GM12873 (cell line): ENCODE data around the gene DEPDC7.

Source experiments
- TF ChIP-seq, protein P1 (sequence below): IDR thresholded peaks from 2 replicates; pipeline ENCODE4 v1.5.1; 2012; ENCODE audit warnings: low read depth, mild to moderate bottlenecking, moderate library complexity, low read length, control low read depth; ENCODE audit not compliant: insufficient read depth; ENCODE audit errors: missing control alignments

The DEPDC7 gene

DNA sequence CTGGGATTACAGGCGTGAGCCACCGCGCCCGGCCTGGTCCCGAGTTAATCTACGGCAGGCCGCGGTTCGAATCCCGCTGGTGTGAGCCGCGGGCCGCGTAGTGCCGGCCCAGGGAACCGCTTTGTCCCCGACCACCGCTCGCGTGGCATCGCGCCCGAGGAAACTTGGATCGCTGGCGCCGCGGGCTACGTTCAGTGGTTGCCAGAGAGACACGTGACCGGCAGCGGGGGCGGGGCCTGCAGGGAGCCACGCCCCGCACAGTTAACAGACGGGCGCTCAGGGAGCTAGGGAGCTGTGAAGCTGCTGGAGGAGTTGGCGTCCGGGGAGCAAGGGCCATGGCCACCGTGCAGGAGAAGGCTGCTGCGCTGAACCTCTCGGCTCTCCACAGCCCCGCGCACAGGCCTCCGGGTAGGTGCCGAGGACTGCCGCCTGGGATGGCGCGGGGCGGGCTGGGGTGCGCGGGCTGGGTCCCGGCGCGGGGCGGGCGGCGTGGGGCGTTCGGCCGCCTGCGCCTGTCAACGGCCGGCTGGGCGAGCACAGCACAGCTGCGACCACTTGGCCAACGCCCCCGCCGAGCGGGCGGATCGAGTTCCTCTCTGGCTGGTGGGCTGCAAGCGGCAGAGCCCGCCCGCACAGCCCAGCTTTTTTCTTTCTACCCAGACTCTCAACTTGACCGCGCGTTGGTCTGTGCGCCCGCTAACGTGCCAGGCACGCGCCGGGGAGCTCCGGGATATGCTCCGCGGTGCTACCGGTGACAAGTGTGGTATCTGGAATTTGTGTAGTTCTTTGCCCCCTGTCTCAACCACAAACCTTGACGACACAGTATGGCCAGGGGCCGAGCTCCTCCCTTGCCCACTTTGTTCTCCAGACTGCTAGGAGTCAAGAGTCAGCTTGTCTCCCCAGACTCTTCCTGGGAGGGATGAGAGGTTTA is at the start of gene DEPDC7:
TSS of gene DEPDC7 (plus strand) at position 258 of the 931 bp plus-strand sequence. CDS start at position 336, 78 bp downstream.
- TF ChIP-seq, protein P1, sequence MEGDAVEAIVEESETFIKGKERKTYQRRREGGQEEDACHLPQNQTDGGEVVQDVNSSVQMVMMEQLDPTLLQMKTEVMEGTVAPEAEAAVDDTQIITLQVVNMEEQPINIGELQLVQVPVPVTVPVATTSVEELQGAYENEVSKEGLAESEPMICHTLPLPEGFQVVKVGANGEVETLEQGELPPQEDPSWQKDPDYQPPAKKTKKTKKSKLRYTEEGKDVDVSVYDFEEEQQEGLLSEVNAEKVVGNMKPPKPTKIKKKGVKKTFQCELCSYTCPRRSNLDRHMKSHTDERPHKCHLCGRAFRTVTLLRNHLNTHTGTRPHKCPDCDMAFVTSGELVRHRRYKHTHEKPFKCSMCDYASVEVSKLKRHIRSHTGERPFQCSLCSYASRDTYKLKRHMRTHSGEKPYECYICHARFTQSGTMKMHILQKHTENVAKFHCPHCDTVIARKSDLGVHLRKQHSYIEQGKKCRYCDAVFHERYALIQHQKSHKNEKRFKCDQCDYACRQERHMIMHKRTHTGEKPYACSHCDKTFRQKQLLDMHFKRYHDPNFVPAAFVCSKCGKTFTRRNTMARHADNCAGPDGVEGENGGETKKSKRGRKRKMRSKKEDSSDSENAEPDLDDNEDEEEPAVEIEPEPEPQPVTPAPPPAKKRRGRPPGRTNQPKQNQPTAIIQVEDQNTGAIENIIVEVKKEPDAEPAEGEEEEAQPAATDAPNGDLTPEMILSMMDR: no peak

DNA sequence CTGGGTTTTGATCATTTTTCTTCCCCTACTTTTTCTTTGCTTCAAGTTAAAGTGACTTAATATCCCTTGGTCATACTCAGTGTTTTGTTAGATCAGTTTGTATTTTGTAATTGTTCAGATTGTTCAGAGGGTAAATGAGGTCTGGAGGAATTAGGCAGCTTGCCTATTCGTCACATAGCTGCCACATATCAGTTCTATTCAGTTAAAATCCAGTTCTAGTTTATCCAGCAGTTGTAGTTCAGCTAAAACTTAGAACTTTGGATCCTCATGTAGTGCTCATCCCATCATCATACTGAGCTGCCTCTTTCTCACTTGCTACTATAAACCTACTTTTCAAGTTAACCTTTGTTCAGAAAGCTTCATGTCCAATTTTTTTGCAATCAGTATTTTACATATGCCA is 47.1 kb upstream of the DEPDC7 start:
- TF ChIP-seq, protein P1: no peak

DNA sequence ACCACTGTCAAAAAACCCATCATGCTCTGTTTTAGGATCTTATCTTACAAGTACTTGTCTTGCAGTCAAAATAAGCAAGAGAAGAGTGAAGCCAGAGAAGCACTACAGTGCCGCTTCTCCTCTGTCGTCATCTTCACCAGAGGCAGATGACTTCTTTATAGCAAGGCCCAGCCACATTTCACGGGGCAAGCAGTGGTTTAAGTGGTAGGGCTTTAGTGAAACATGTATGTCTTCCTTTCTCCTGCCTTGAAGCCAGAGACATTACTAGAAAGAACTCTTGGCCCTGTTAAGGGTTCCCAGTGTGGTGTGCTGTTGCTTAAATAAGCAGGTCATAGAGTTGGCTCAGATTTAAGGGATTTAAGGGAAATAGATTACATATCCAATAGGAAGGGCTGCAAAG is 42.9 kb upstream of the DEPDC7 start:
- TF ChIP-seq, protein P1: no peak

DNA sequence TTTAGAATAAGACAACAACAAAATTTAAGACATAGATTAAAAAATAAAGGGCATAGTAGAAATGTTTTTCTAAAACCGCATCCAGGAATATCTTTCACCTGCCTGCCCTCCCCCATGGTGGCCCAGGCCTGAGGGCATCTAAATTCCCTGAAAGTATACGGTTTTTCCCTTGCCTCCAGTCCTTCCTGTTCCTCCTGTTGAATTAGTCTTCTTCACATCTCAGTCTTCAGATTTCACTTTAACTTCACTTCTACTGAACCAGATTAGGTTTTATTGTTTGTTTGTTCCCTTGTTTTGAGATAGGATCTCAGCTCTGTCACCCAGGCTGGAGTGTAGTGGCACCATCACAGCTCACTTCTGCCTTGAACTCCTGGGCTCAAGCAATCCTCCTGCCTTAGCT is 33.1 kb upstream of the DEPDC7 start:
- TF ChIP-seq, protein P1: no peak

DNA sequence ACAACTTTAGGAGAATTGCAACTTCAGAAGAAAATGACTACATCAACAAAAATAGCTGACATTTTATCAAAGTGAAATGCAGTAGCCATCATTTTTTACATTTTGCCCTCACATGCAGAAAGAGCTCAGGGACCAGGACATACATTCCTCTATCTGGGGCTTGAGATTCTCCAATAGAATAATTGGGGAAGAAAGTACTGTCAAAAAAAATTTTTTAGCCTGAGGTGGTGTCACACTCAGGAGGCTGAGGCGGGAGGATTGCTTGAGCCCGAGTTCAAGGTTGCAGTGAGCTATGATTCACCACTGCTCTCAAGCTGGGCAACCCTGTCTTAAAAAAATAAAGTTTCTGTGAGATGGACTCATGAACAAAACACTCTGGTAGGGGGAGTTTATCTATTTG is 32.2 kb upstream of the DEPDC7 start:
- TF ChIP-seq, protein P1: no peak

DNA sequence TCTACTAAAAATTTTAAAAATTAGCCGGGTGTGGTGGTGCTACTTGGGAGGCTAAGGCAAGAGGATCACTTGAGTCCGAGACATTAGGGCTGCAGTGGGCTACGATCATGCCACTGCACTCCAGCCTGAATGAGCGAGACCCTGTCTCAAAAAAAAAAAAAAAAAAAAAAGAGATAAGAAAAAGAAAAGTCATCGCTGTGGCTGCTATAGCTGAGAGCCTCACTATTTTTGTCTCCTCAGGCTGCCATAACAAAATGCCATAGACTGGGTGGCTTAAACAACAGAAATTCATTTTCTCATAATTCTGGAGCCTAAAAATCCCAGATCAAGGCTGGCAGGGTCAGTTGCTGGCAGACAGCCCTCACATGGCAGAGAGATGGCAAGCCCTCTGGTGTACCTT is 30.1 kb upstream of the DEPDC7 start:
- TF ChIP-seq, protein P1: no peak

DNA sequence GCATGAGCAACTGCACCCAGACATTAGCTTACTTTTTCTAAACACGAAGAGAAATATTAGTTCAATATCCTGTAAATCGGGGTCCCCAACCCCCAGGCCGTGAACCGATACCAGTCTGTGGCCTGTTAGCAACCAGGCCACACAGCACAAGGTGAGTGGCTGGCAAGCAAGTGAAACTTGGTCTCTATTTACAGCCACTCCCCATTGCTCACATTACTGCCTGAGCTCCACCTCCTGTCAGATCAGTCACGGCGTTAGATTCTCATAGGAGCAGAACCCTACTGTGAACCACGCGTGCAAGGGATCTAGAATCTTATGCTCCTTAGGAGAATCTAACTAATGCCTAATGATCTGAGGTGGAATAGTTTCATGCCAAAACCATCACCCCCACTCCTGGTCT is 27.8 kb upstream of the DEPDC7 start:
- TF ChIP-seq, protein P1: no peak
